GM21717 (cell line): ENCODE results near the gene PLCL1.

Experiments used
- ATAC-seq: cut with Tn5 transposase; IDR thresholded peaks from one replicate; pipeline ENCODE4 v1.9.1; 2021; ENCODE audit warnings: mild to moderate bottlenecking, moderate library complexity; ENCODE audit not compliant: unreplicated experiment

Gene PLCL1

DNA sequence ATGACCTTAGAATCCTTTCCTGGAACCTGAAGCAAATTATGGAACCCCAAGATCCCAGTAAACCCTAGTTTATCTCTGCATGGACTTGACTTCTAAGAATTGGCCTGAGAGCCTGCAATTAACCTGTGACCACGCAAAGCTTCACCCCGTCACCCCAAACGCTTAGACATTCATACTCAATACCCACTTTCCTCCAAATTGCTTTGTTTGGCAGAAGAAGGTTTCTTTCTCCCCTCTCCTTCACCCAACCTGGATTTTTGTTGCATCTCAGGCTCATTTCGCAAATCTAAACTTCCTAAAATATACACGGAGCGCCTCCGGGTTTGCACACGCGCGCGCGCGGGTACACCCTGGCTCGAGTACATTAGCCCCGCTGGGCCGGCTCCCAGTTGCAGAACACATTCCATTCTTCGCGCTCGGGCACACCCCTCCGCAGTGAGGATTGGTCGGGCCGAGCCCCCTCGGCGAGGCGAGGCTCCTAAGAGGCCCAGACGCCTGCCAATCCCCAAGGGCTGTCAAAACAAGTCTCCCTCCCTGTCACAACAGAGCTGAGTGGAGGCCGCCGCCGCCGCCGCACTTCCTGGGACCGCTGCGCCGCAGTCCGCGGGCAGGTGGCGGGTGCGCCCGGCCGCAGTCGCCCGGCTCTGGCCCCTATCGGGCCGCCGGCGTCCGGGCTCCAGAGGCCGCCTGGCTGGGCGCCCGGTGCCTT lies at the start of gene PLCL1:
Gene PLCL1, plus strand, starts transcription at position 545 of the 709 bp plus-strand sequence.
- ATAC-seq: peak; percentile 100

DNA sequence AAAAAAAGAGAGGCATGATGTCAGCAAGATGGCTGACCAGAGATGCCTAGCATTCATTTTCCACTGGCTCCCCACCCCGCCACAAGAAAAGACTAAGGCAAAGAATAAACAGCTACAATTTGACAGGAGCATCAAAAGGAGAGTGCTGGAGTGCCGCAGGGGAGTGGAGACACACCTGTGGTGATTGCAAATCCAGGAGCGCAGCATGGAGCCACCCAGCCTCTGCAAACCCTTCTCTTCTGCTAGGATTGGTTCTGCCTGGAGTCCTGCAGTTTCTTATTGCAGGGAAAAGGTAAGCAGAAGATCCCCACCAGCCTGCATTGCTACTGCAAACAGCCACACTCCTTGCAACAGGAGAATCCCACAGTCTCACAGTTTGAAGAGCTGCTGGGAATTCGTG lies 45.4 kb upstream of the PLCL1 start:
- no peak for ATAC-seq

DNA sequence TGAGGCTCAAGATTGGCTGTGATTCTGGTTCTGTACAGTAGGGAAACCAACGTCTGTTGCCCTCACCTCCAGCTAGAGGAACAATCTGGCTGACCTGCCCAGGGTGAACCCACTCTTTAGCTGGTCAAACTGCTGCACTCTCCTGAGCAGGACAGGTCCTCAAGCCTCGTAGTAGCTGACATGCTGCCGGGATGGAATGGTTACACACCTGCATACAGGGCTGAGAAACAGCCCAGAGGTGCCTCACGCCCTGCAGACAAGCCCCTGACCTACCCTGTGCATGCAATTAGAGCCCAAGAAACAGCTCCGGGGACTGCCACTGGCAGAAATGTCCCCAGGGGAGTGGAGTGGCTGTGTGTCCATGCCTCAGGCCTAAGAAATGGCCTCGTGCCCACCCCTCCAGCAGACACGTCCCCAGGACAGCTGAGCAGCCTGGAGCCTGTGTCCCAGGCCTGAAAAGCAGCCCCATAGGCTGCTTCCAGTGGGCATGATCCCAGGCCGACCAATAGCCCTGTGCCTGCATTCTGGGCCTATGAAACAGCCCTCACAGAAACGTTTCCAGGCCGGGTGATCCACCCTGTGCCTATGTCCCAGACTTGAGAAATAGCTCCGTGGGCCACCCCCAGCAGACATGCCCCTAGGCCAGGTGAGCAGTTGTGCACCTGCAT lies 44.6 kb upstream of the PLCL1 start:
- ATAC-seq: no peak

DNA sequence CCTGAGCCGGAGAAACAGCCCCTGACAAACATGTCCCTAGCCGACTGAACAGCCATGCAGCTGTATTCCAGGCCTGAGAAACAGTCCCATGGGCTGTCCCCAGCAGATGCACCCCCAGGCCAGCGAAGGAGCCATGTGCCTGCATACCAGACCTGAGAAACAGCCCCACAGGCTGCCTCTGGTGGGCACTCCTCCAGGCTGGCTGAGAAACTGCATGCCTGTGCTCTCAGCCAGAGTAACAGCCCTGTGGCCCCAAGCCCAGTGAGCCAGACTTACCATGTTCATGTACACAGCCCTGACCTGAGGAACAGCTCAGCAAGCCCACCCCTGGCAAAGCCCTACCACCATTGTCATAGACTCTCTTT lies 44.1 kb upstream of the PLCL1 start:
- ATAC-seq: no peak

DNA sequence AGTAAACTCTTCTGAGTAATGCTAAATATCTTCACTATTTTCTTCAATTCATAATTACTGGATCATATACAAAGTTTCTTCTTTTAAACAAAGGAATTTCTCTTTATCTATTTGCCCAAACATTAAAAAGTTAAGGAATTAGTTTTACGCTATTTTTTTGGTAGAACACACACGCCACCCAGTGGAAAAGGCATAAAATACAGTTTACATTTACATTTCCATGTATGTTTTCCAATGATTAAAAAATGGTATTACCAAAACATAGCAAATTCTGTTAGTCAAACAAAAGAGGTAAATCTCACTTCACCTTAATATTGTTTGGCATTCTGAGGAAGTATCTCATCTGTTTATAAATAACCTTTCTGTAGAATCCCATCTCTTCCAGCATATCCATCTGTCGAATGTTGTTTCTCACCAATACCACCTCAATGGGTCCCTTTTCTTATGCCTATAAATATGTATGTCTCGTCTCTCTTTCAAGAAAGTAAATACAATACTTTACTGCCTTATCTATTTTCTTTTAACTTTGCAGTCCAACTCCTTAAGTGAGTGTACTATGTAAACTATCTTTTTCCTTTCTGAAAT lies 26.5 kb upstream of the PLCL1 start:
- ATAC-seq: no peak

DNA sequence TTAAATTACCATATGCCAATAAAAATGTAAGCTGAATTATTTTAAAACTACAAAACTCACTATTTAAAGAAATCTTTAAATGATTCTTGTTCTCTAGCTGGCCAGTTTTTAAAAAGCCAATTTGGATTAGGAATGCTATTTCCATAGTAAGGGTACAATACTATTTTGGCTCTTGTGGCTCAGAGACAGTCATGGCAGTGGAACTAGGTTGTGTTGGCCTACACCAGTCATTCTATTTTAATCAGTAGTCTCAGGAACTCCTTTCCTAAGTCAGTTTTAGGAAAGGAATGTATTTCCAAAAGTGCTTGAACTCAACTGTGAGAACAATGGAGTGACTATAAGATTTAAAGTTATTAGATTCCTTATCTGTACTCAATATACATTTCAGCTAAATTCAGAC lies 25.1 kb upstream of the PLCL1 start:
- ATAC-seq: no peak

DNA sequence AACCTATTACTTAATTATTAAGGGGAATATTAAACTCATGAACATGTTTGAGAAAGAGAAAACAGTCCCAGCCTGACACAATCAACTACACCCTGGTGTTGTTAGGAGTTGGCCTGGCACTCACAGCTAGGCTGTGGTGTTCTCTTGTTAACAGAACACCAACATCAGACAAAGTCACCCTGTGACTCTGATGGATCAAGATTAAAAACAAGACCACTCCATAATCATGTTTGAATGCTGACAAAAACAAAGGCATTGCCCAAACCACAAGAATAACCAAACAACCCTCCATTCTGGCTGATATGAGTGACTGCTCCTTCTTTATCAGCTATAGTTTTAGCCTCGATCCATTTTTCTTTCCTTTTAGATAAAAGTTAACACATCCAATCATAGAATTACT lies 22.3 kb upstream of the PLCL1 start:
- no peak for ATAC-seq

DNA sequence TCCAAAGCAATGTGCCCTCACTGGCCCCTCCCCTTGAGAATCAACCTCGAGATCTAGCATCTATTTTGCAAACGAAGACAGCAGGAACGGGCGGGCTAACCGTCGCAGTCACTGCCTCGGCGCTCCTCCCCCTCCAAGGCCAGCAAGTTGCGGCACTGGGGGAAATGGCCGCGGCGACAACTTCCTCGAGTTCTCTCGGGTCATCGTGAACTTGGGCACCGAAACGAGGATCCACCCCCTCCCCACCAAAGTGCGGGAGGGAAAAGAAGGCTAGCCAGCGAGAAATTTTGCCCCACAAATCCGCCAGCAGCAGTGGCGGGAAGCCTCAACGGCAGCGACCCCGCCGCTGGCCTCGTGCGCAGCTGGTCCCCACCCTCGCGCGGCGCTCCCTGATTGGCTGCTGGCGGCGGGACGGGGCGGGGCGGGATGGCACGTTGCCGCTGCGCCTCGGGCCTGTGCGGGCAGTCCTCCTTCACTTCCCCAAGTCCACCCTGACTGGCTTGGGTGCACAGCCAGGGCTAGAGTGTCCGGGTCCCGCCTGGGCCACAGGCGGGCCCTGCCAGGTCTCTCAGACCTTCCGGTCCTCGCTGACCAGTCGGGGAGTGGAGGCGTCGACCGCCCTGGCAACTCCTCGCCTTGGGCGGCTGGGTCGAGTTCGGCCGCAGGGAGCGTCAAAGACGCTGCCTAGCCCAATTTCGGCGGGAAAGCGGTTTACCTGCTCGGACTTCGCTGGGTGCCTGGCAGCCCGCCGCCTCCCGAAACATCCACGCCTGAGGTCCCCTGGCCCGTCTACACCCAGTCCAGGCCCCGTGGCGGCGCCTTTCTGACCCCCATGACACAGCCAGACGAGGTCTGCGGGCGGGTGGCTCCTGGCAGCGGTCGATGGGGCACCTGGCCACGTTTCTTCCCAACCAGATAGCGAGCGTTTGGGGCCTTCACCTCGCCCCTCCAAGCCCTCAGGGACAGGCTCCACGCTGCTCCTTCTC lies 19.1 kb upstream of the PLCL1 start, which contains the start of gene BOLL:
Gene BOLL, minus strand, starts transcription at position 364 of the 986 bp plus-strand sequence. CDS start 3,469 bp downstream, outside the sequence.
- ATAC-seq: no peak

DNA sequence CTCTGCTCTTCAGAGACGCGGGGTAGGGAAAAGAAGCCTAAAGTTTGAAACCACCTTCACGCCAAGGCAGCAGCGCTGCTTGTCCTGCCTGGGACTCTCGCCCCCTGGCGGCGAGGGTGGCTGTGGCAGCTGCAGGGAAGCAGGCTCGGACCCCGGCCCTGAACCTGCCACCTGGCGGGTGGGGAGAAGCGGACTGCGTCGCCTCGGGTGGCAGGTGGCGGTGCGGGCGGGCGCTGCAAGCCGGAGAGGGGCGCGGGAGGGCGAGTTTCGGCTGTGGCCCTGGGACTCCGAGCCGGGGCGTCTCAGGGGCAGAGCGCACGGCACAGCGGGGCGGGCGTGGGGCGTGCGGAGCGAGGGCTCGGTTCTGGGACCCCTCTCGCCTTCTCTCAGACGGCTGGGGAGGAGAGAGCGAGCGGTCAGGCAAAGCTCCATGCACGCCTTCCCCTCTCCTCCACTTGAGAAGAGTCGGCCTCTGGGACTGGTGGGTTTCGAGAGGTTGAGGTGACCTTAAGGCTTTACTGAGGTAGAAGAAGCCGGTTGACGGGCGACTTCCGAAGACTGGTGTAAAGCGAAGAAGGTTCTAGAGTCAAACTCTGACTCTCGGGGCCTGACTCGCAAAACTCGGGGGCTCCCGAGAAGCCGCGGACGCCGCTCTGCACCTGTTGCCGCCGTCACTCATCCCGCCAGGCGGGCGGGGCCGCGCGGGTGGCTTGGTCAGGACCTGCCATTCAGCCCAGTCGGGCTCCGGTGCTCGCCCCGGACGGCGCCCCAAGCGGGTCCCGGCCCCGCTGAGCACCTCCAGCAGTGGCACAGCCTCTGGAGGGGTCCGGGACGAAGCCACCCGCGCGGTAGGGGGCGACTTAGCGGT lies 18.1 kb upstream of the PLCL1 start:
- ATAC-seq: no peak

DNA sequence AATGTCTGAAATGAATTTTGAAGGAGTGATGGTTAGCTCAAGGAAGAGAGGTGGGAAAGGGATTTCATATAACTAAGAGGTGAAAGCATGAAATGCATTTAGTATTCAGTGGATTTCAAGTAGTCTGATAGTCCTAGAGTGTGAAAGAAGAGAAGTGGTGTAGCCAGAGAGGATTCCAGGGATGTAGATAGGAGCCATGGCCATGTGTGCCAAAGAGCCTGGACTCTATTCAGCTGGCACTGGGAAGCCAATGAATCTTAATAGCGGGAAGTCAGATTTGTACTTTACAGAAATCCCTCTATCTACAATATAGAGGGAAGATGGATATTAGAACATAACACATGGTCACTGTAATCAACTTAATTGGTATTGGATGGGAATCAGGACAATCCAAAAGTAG lies 10.9 kb upstream of the PLCL1 start:
- no peak for ATAC-seq

DNA sequence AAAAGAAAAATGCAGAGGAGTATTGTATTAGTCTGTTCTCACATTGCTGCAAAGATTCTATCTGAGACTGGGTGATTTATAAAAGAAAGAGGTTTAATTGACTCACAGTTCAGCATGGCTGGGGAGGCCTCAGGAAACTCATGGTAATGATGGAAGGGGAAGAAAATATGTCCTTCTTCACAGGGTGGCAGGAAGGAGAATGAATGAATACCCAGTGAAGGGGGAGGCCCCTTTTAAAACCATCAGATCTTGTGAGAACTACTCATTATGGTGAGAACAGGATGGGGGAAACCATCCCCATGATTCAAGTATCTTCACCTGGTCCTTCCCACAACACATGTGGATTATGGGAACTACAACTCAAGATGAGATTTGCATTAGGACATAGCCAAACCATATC lies 9.1 kb upstream of the PLCL1 start:
- ATAC-seq: no peak

DNA sequence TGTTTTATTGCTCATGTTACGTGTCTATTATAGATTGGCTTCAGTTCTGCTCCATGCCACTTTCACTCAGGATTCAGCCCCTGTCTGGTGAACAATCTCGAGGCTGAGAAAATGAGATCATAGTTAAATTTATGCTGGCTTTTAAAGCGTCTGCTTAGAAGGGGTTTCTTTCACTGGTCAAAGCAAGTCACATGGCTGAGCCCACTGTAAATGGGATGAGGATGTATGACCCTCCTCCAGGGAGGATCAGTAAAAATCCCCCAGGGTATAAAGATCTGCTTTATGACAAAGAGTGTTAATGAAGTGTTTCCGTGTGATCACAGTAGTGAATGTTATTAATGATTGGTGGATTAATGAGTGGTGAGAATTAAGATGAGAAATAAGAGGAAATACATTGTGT lies 6.2 kb upstream of the PLCL1 start:
- ATAC-seq: no peak

DNA sequence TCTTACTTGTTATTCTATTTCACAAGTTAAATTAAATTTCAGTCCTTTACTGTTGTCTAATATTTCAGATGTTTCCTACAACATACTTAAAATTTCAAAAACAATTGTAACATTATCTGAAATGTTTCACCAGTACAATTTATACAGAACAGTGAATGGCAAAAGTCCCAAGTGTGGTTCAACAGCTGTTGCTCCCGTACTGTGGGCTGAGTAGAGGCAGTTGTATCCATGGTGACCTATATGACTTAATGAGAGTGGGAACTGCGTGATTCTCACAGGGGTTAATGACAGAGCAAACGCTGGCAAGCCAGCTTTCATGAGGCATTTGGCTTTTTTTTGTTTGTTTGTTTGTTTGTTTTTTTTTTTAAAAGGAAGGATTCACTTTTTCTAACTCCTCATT lies 5.3 kb upstream of the PLCL1 start:
- no peak for ATAC-seq

DNA sequence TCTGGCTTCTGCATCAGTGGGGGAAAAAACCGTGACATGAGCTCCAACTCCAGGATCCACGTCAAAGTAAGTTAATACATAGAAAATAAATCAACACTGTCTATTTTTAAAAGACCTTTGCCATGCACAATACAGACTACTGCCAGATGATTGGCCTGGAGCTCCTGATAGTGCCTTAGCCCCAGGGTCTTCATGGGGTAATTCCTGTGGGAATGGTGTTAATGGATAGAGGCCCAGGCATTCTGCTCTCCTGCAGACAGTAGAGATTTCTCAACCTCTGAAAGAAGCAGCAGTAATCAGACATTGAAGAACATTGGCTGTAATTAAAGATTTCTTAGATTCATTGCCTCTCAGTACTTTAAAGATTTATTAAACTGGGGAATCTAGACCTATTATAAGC lies 4.3 kb upstream of the PLCL1 start:
- no peak for ATAC-seq

DNA sequence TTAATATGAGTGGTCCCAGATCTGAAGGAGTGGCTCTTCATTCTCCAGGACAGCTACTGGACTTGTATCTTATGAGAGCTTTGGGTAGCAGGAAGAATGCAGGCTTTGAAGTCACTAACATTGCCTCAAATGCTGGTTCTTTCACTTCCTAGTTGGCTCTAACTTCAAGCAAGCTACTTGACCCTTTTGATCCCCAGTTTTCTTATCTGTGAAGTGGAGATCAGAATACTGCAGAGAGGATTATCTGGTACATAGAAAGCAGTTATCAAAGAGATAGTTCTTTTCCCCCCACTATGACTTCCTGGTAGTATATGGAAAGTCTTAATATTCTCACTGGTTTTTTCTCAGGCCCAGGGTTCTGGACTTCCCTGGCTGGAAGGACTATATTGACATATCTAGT lies 3.4 kb upstream of the PLCL1 start:
- no peak for ATAC-seq

DNA sequence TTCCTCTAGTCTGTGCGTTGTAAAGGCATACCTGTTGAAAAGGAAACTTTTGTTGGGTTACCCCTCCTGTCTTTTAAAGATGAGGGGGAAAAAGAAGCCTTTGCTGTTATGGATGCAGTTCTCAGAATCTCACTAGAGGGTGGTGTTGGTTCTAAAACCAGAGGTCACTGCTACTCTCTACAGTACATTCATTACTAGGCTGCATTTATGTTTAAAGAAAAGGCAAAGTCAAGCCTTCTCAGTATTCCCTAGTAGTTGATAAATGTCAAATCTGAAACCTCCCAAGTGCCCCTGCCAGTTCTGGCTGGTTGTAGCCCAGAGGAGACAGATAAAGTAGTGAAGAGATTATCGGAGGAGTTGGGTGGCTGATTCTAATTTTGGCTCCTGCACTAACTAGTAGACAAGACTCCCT lies 1.4 kb upstream of the PLCL1 start:
- ATAC-seq: peak; percentile 31

DNA sequence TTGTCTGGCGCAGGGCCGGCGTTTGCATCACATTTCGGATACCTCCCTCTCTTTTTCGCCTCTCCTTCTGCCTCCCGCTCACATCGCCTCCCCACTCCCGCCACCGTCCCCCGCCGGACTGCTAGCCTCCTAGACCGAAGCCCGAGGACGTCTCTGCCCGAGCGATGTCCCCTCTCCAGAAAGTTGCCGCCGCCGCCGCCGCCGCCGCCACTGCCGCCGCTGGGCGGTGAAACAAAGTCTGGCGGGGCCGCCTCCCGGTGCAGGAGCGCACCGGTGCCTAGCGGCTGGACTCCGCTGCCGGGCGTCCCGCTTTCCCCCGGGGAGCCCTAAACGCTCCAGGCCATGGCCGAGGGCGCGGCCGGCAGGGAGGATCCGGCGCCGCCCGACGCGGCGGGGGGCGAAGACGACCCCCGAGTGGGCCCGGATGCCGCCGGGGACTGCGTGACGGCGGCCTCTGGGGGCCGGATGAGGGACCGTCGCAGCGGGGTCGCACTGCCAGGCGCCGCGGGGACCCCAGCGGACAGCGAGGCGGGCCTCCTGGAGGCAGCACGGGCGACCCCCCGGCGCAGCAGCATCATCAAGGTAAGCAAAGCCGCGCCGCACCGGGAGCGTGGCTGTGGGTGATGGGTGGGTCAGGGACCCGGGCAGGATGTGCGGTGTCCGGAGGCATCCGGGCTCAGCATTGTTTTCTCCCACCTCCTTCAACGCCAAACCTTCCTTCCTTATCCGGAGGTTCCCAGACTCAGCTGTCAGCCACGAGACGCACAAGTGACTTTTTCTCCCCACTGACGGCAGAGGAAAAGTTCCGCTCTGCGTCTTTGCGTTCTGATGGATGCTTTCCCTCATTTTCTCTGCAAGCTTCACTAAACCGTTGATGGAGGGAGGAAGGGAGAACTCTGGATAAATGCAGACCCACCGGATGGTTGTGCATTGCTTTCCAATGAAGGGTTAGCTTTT lies 643 bp downstream of the PLCL1 start:
- peak; percentile 37 for ATAC-seq

DNA sequence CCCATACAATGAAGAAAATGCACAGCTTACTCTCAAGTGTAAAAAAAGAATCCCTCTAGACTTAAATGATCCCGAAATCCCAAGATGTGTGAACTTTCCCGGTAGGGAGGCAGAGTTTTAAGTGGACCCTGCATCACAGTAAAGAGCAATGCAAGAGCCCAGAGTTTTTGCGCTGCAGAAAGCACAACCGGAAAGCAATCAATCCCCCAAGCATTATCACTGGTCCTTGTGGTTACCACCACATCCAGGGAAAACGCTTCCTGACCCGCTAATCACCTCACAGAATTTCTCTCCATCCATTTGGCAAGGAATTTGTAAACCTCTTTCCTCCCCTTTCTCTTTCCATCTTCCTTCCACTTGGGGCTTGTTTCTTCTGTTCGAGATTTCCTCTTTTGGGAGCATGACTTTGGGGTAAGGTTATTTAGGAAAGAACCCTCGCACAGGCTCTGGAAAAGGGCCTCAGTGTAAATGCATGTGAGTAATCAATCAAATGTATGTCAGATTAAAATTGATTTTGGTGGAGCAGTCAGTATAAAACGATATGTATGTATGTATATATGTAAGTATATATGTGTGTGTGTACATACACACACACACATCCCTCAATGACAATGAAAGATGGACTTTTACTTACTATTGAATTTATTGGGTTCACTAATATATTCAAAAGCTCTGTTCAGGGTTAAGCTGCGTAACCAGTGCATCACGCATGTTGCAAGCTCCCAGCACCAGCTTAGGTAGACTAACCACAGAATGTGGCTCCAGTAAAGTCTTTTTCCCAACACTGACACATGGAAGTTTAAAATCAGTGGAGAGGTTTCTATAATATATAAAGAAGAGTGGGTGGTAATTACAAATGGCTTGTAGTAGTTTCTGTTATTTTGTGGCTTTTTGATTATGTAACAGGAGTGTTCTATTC lies 1.6 kb downstream of the PLCL1 start:
- no peak for ATAC-seq
